Loucy (cell line): ENCODE measurements around the gene ANKRD10.

ENCODE experiments used
- EZH2phosphoT487 ChIP-seq: fragments of 200-600 bp; IDR thresholded peaks from 2 replicates; pipeline ENCODE4 v1.6.1; 2018; ENCODE audit warnings: antibody characterized with exemption, mild to moderate bottlenecking, moderate library complexity, borderline replicate concordance
- TF ChIP-seq, protein P1 (sequence below): fragments of 200-600 bp; sonication (generic); conservative IDR thresholded peaks from 2 replicates; pipeline ENCODE4 v1.5.1; 2014; ENCODE audit warnings: mild to moderate bottlenecking, antibody characterized with exemption, low read length

DNA sequence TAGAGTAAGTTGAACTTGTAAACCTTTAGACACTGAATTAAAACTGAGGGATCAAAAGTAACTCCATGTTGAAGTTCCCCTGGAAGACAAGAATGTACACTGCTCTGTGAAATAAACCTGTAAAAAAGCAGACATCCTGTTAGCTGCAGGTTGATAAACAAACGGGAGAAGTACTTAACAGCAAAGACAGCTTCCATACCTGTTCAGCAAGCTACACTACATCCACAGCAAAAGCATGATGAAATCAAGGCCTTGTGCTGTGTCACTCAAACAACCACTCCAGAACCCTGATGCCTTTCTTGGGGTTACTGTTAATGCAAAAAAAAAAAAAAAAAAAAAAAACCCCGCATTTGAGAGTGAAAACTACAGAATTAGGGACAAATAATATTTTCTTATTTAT is 20.8 kb downstream of the ANKRD10 start:
- TF ChIP-seq, protein P1, sequence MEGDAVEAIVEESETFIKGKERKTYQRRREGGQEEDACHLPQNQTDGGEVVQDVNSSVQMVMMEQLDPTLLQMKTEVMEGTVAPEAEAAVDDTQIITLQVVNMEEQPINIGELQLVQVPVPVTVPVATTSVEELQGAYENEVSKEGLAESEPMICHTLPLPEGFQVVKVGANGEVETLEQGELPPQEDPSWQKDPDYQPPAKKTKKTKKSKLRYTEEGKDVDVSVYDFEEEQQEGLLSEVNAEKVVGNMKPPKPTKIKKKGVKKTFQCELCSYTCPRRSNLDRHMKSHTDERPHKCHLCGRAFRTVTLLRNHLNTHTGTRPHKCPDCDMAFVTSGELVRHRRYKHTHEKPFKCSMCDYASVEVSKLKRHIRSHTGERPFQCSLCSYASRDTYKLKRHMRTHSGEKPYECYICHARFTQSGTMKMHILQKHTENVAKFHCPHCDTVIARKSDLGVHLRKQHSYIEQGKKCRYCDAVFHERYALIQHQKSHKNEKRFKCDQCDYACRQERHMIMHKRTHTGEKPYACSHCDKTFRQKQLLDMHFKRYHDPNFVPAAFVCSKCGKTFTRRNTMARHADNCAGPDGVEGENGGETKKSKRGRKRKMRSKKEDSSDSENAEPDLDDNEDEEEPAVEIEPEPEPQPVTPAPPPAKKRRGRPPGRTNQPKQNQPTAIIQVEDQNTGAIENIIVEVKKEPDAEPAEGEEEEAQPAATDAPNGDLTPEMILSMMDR = no peak
- no peak for TF ChIP-seq EZH2phosphoT487
